H9 (cell line): Measurements from ENCODE around the gene AQP12A. TPM values are rescaled to one million over a fixed set of nuclear protein-coding genes. Genes with fewer than 3 reads are reported as not detected.
"Not testable (repeated sequence)": the region's sequence is repeated elsewhere in the genome, so short reads cannot be mapped to it uniquely, and the experiment has no call there.

Experiments used
- DNase-seq: peaks from one replicate; pipeline ENCODE4 v3.0.0-alpha.2; 2017
- H2AFZ ChIP-seq: one replicate; pipeline ENCODE4 v1.6.1; 2013; ENCODE audit warnings: mild to moderate bottlenecking, low read length, control low read depth, moderate library complexity
- H2AK5ac ChIP-seq: 2 replicates; pipeline ENCODE4 v1.6.1; 2013; ENCODE audit warnings: low read length, control low read depth, mixed read lengths; ENCODE audit not compliant: insufficient read length
- H2BK120ac ChIP-seq: one replicate; pipeline ENCODE4 v1.6.1; 2013; ENCODE audit warnings: low read depth, mild to moderate bottlenecking, low read length, control low read depth, inconsistent platforms; ENCODE audit not compliant: poor library complexity, severe bottlenecking
- H2BK12ac ChIP-seq: 2 replicates; pipeline ENCODE4 v1.6.1; 2013; ENCODE audit warnings: low read length, control low read depth, mixed read lengths, low read depth; ENCODE audit not compliant: insufficient read length
- H2BK15ac ChIP-seq: 2 replicates; pipeline ENCODE4 v1.6.1; 2013; ENCODE audit warnings: low read depth, low read length, control low read depth
- H2BK20ac ChIP-seq: one replicate; pipeline ENCODE4 v1.6.1; 2013; ENCODE audit warnings: low read depth, mild to moderate bottlenecking, low read length, control low read depth, inconsistent platforms; ENCODE audit not compliant: poor library complexity, severe bottlenecking
- H2BK5ac ChIP-seq: 2 replicates; pipeline ENCODE4 v1.6.1; 2013; ENCODE audit warnings: low read length, control low read depth, mixed read lengths; ENCODE audit not compliant: insufficient read length
- H3K14ac ChIP-seq: 2 replicates; pipeline ENCODE4 v1.6.1; 2013; ENCODE audit warnings: low read length, control low read depth; ENCODE audit not compliant: insufficient read depth
- H3K18ac ChIP-seq: 2 replicates; pipeline ENCODE4 v1.6.1; 2013; ENCODE audit warnings: low read depth, mild to moderate bottlenecking, mixed read lengths, low read length, control low read depth; ENCODE audit not compliant: insufficient read length
- H3K23ac ChIP-seq: 2 replicates; pipeline ENCODE4 v1.6.1; 2013; ENCODE audit warnings: low read length, control low read depth, mixed read lengths, low read depth; ENCODE audit not compliant: insufficient read length
- H3K23me2 ChIP-seq: 2 replicates; pipeline ENCODE4 v1.6.1; 2013; ENCODE audit warnings: low read depth, mild to moderate bottlenecking, mixed read lengths, low read length, control low read depth; ENCODE audit not compliant: insufficient read length, poor library complexity, severe bottlenecking
- H3K27ac ChIP-seq: 2 replicates; pipeline ENCODE4 v1.5.1; 2013; ENCODE audit warnings: low read length, control low read depth, mixed read lengths, low read depth; ENCODE audit not compliant: insufficient read length
- H3K27me3 ChIP-seq: 2 replicates; pipeline ENCODE4 v1.6.1; 2013; ENCODE audit warnings: low read length, control low read depth, inconsistent platforms; ENCODE audit not compliant: insufficient read depth
- H3K4ac ChIP-seq: 2 replicates; pipeline ENCODE4 v1.6.1; 2013; ENCODE audit warnings: low read depth, mild to moderate bottlenecking, control low read depth, inconsistent platforms, low read length, moderate library complexity
- H3K4me1 ChIP-seq: 2 replicates; pipeline ENCODE4 v1.6.1; 2013; ENCODE audit warnings: low read length, control low read depth, inconsistent platforms; ENCODE audit not compliant: insufficient read depth
- H3K4me2 ChIP-seq: 2 replicates; pipeline ENCODE4 v1.6.1; 2013; ENCODE audit warnings: low read length, control low read depth, mixed read lengths; ENCODE audit not compliant: insufficient read length, insufficient read depth
- H3K56ac ChIP-seq: 2 replicates; pipeline ENCODE4 v1.6.1; 2013; ENCODE audit warnings: low read depth, mild to moderate bottlenecking, mixed read lengths, low read length, control low read depth; ENCODE audit not compliant: insufficient read length
- H3K79me1 ChIP-seq: 2 replicates; pipeline ENCODE4 v1.6.1; 2013; ENCODE audit warnings: low read depth, mild to moderate bottlenecking, moderate library complexity, low read length, control low read depth, inconsistent platforms; ENCODE audit not compliant: insufficient read depth, poor library complexity, severe bottlenecking
- H3K79me2 ChIP-seq: 2 replicates; pipeline ENCODE4 v1.6.1; 2013; ENCODE audit warnings: low read length, control low read depth, inconsistent platforms; ENCODE audit not compliant: insufficient read depth
- H3K9ac ChIP-seq: 2 replicates; pipeline ENCODE4 v1.6.1; 2013; ENCODE audit warnings: low read length, control low read depth, mixed read lengths; ENCODE audit not compliant: insufficient read length; ENCODE audit errors: extremely low read depth
- H3K9me3 ChIP-seq: one replicate; pipeline ENCODE4 v1.6.1; 2013; ENCODE audit warnings: low read depth, low read length, inconsistent platforms; ENCODE audit not compliant: control insufficient read depth
- H3T11ph ChIP-seq: one replicate; pipeline ENCODE4 v1.6.1; 2013; ENCODE audit warnings: mild to moderate bottlenecking, low read length, control low read depth, inconsistent platforms
- H4K20me1 ChIP-seq: one replicate; pipeline ENCODE4 v1.6.1; 2013; ENCODE audit not compliant: control insufficient read depth, insufficient read length, insufficient read depth
- H4K5ac ChIP-seq: 2 replicates; pipeline ENCODE4 v1.6.1; 2013; ENCODE audit warnings: low read depth, mild to moderate bottlenecking, mixed read lengths, low read length, control low read depth; ENCODE audit not compliant: insufficient read length
- H4K8ac ChIP-seq: replicated peaks from 2 replicates; pipeline ENCODE4 v1.6.1; 2013; ENCODE audit warnings: low read length, control low read depth, mixed read lengths, low read depth; ENCODE audit not compliant: insufficient read length
- H4K91ac ChIP-seq: 2 replicates; pipeline ENCODE4 v1.6.1; 2013; ENCODE audit warnings: low read depth, mild to moderate bottlenecking, moderate library complexity, mixed read lengths, low read length, control low read depth; ENCODE audit not compliant: insufficient read length
- H3K27ac Mint-ChIP-seq, 3 experiments: 2 replicates in 2 of 3; 3 replicates in 1 of 3; pipeline ENCODE4 v1.8.0; 2020 to 2021; ENCODE audit warnings: mixed read lengths in 3 of 3, mild to moderate bottlenecking in 1 of 3, moderate library complexity in 1 of 3
- H3K27me3 Mint-ChIP-seq: 2 replicates; pipeline ENCODE4 v1.8.0; 2021; ENCODE audit warnings: low read depth, mild to moderate bottlenecking, moderate library complexity, mixed read lengths
- H3K36me3 Mint-ChIP-seq, 3 experiments: 2 replicates in 2 of 3; 3 replicates in 1 of 3; pipeline ENCODE4 v1.8.0; 2020 to 2021; ENCODE audit warnings: low read depth in 3 of 3, mixed read lengths in 3 of 3; ENCODE audit not compliant: insufficient read depth in 1 of 3
- H3K4me1 Mint-ChIP-seq, 2 experiments: 2 replicates each; pipeline ENCODE4 v1.8.0; 2020; ENCODE audit warnings: mixed read lengths in 2 of 2
- H3K4me3 Mint-ChIP-seq, 2 experiments: 2 replicates in 1 of 2; 3 replicates in 1 of 2; pipeline ENCODE4 v1.8.0; 2020 to 2021; ENCODE audit warnings: mild to moderate bottlenecking in 2 of 2, mixed read lengths in 2 of 2, moderate library complexity in 1 of 2
- H3K9me3 Mint-ChIP-seq, 2 experiments: 2 replicates in 1 of 2; 3 replicates in 1 of 2; pipeline ENCODE4 v1.8.0; 2020; ENCODE audit warnings: mild to moderate bottlenecking in 2 of 2, mixed read lengths in 2 of 2, moderate library complexity in 1 of 2
- WGBS: extraction: QIAGEN DNeasy Blood & Tissue Kit; methylation state at CpG from one replicate; pipeline ENCODE4 v1.1.7; 2013; ENCODE audit warnings: missing lambda C conversion rate, low lambda C conversion rate, mixed read lengths; ENCODE audit not compliant: insufficient read length; ENCODE audit errors: extremely low coverage; 5-methylcytosine and 5-hydroxymethylcytosine counted together
- total RNA-seq: library from RNA; stranded (reverse); gene quantifications from 2 replicates; pipeline ENCODE4 v1.2.1, GENCODE V29; 2021

AQP12A gene
- total RNA-seq, 1 experiment from 2014 or later, result not detected

DNA sequence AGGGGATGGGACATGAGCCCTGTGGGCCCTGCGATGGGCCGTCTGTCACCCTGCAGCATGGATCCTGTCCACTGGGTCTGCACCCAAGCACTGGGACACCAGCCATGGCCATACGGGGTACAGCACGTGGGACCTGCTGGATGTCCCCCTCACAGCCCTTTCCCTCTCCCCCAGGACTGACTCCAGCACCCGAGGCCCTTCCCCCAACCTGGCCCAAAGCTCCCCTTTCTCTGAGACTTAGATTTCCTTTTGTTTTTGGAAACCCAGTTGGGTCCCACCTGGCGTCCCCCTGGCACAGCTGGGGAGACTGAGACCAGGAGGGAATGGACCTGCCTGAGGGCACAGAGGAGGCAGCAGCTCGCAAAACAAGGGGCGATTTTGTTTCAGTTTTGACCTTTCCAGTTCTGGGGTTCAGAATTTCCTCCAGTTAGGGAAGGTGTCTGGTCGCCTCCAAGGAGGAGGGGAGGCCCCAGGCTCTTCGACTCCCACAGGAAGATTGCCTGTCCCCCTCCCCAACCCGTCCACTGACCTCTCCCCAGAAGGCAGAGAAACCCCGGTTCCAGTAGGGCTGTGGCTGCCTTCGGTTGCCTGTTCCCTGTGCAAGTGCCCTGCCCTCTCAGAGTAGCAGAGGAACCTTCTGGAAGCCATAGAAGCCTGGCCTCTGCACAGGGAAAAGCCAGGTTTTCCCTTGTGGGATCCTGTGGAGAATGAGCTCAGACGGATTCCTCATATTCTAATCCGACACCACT is 7.5 kb upstream of the AQP12A start:
- not testable (repeated sequence) for H3K4ac ChIP-seq, H3K23ac ChIP-seq, H3K9ac ChIP-seq, H2AFZ ChIP-seq, H3K9me3 Mint-ChIP-seq, H3K79me1 ChIP-seq, H3K4me1 Mint-ChIP-seq, H3K27ac Mint-ChIP-seq, H2AK5ac ChIP-seq, H3K4me3 Mint-ChIP-seq, H3K9me3 ChIP-seq, H4K20me1 ChIP-seq, H3K56ac ChIP-seq, H3K27me3 ChIP-seq, H3K27me3 Mint-ChIP-seq, H3K36me3 Mint-ChIP-seq, H3K4me1 ChIP-seq, H2BK15ac ChIP-seq, H3T11ph ChIP-seq, H4K91ac ChIP-seq, H4K8ac ChIP-seq, H2BK120ac ChIP-seq, H2BK5ac ChIP-seq, H2BK20ac ChIP-seq, H3K18ac ChIP-seq, H3K14ac ChIP-seq, H3K23me2 ChIP-seq, H3K4me2 ChIP-seq, H2BK12ac ChIP-seq, H4K5ac ChIP-seq, H3K79me2 ChIP-seq, H3K27ac ChIP-seq
- peak; percentile 12 for DNase-seq
- WGBS, result no CpG with 5 or more reads among the region's 15 CpGs
